ENCODE results near the gene AOPEP.

AOPEP gene

DNA sequence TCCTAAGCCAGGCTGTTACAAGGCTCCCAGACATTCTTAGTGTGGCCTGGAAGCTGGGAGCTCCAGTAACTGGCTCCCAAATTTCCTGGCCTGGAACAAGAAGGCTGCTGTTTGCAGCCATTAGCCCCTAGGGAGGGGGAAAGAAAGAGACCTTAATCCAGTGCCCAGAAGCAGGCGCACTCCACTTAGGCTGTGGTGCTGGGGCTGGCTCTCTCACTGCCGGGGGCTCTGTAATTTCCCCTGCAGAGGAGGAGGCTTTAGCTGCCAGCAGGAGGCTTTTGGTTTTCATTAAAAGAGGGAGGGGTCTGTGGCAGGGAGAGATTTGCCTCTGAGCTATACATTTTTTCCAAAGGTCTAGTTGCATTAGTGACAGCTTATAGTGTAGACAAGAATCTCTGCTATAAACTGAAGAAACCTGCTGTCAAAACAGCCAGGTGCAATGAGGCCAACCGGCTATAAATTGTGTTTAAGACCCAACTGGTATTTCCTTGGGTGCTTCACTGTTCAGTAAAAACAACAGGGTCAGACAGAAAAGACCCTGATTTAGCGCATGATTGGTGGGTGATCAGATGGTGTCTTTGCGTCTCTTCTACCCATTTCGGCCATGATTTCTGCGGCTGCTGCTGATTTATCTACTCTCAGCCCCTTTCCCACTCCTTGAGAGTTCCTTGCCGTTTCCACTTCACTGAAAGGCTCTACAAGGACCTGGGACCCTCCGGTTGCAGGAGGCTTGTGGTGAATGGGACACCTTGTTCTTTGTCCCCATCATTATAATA lies 254.6 kb downstream of the AOPEP start:
- no peak for DNase-seq (ENCODE audit: extremely low read depth, low read depth)
- TF ChIP-seq, protein P1, sequence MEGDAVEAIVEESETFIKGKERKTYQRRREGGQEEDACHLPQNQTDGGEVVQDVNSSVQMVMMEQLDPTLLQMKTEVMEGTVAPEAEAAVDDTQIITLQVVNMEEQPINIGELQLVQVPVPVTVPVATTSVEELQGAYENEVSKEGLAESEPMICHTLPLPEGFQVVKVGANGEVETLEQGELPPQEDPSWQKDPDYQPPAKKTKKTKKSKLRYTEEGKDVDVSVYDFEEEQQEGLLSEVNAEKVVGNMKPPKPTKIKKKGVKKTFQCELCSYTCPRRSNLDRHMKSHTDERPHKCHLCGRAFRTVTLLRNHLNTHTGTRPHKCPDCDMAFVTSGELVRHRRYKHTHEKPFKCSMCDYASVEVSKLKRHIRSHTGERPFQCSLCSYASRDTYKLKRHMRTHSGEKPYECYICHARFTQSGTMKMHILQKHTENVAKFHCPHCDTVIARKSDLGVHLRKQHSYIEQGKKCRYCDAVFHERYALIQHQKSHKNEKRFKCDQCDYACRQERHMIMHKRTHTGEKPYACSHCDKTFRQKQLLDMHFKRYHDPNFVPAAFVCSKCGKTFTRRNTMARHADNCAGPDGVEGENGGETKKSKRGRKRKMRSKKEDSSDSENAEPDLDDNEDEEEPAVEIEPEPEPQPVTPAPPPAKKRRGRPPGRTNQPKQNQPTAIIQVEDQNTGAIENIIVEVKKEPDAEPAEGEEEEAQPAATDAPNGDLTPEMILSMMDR (IDR thresholded peaks at IDR 0.05; ENCODE audit: low read depth, low read length): no peak

DNA sequence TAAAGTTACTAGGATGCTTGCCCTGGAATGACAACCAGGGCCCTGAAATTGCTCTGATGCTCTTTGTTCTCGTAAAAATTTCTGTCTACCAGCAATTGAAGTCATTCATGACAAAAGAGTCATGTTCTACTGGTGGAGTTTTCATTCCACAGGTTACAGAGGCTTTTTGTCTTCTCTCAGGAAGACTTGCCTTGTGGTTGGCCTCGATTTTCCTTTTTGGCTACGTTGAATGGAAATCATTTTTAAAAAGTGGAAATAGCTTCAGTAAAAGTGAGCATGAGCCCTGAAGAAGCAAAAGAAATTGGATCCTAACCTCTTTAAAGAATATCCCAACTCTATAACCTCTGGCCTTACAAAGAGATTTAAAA lies 255.2 kb downstream of the AOPEP start:
- no peak for DNase-seq (ENCODE audit: extremely low read depth, low read depth)
- TF ChIP-seq, protein P1 (IDR thresholded peaks at IDR 0.05; ENCODE audit: low read depth, low read length): no peak

DNA sequence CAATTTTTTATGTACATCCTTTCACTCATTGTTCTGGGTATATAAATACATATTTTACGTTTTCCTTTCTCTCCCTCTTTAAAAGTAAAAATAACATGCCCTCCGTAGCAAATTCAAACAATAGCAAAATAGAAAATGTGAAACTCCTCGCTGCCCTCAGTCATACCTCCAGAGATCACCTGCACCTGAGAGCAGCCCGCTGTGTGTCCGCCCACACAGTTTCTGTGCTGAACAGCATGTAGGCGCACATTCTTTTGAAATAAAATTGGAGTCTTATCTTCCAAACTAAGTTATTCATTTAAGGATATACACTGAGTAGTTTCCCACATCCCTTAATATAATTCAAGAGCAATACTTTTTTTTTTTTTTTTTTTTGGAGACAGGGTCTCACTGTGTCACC lies 255.7 kb downstream of the AOPEP start:
- no peak for DNase-seq (ENCODE audit: extremely low read depth, low read depth)
- TF ChIP-seq, protein P1 (IDR thresholded peaks at IDR 0.05; ENCODE audit: low read depth, low read length): no peak

DNA sequence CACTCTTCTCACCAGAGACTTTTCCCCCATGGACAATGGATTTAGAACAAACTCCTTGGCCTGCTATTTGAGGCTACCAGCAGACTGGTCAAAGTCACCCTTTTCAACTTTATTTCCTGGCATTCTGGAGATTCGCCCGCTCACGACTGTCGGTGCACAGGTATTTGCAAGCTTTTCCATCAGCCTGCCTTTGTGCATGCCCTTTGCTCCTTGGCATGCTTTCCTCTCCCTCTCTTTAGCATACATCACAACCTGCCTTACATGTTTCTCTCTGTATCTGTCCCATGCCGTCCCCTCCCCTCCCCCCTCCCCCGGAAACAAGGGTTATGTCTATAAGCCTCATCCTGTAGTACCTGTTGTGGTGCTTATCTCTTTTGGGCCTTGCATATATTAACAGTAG lies 257.1 kb downstream of the AOPEP start:
- no peak for DNase-seq (ENCODE audit: extremely low read depth, low read depth)
- TF ChIP-seq, protein P1 (IDR thresholded peaks at IDR 0.05; ENCODE audit: low read depth, low read length): no peak

DNA sequence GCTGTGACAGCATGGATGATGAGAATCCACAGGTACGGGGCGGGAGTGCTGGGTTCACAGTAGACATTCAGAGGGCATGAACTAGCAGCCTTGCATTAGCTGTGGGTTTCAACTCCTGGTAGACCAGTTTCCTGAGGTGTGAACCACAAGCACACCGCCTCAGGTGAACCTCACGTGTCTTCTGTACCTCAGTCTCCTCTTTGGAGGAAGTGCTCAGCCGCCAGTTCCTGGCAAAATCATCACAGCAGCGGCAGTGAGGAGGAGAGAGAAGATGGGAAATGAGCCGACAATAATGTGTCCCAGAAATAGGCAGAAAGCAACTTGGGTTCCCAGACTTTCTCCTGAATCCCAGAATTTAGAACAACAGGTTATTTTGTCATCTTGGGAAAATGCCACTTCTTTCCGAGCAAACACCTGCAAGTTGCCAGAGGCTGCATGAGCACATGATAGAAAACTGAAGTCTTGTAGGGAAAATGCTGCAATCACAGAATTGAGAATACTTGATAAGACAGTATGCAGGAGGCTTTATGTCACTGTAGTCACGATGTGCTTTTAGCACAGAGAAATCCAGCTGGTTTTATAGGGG lies 258.5 kb downstream of the AOPEP start:
- TF ChIP-seq, protein P1 (IDR thresholded peaks at IDR 0.05; ENCODE audit: low read depth, low read length): no peak
- DNase-seq (ENCODE audit: extremely low read depth, low read depth): no peak

DNA sequence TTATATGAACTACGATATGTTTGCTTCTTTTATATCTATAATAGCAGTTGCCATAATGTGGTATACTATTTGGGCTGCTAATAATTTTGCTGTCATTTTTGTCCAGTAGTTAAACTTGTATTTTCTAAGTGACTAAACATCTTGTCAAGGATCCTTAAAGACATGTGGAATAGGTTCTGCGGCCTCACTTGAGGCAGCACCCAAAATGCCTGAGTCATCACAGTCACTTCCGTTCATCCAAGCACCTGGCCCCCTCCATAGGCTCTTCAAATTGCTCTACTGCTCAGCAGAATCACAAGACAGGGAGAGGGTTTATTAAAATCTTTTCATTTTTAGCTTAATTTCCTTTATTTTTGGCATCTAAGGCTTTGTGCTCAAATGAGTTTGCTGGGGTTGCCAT lies 259.1 kb downstream of the AOPEP start:
- TF ChIP-seq, protein P1 (IDR thresholded peaks at IDR 0.05; ENCODE audit: low read depth, low read length): no peak
- DNase-seq (ENCODE audit: extremely low read depth, low read depth): no peak

DNA sequence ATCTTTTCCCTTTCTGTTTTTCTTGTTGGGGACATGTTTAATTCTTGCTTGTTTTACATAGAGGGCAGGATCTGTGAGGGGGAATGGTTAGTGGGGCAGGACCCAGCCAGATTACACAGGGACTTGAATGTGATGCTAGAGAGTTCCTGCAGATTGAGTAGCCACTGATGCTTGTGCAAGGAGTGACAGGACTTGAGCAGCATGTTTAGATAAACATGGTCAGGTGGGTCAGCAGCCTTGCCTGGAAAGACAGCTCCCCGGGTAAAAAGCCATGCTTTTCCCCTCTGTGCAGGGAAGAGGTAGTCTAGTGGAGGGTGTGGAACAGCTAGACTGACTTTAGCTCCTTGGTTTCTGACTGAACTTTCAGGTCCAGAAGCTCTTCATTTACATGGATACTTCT lies 261.2 kb downstream of the AOPEP start:
- TF ChIP-seq, protein P1 (IDR thresholded peaks at IDR 0.05; ENCODE audit: low read depth, low read length): no peak
- no peak for DNase-seq (ENCODE audit: extremely low read depth, low read depth)
